GM19193 (cell line): ENCODE data around the gene GRIN2C.

Experiments
- POLR2A ChIP-seq: IDR thresholded peaks from 4 replicates; pipeline ENCODE4 v1.6.1; 2011; ENCODE audit not compliant: insufficient read depth, insufficient read length; ENCODE audit errors: extremely low read depth

GRIN2C gene

DNA sequence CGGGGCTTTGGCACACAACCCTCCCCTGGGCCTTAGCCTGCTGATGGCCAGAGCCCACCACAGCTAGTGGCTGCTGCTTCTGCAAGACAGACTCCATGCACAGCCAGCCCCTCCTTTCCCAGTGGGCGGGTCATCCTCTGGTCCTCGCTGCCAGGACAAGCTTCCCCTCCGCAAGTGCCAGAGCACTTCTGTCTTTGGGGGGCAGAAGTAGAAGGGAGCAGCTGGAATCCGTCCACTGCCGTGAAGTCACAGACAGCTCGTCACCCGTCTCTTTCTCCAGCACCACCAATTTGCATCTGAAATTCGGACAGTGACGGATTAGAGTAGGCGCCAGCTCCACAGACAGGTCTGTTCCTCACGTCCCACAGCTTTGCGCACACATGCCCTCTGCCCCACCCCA, 52.2 kb downstream of the GRIN2C start:
- TF ChIP-seq POLR2A = no peak

DNA sequence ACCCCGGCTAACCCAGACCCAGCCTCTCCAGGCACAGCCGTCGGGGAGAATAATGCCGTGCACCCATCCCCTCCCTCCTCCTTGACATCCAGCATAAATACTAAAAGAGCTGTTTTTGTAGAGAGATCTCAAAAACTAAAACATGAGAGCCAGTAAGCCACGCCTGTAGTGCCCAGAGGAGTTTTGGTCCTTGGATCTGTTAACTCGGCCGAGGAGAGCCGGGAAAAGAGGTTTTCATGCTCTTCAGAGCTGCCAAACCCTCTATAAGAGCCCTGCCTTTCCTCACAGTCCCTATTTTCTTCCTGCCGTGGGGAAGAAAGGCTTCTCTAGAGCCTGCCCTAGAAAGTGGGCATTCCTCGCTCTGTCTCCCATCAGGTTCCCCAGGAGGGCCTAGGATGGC, 53.4 kb downstream of the GRIN2C start:
- TF ChIP-seq POLR2A = no peak

DNA sequence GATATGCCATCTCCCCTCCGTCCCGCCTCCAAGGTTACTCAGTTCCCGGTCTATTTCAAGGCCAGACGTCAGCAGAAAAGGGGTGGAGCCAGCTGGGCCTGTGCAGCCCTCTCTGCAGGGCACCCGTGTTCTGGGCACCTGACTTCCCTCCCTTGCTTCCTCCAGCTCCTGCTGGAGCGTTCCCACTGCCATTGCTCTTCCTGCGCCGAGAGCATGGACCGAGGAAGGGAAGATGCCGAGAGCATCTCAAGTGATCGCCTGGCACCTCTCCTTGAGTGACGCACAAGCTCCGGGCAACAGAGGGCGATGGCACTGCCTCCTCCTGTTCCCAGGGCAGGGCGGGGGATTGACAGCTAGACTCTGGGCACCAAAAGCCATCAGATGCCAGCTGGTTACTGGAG, 54.1 kb downstream of the GRIN2C start:
- no peak for TF ChIP-seq POLR2A

DNA sequence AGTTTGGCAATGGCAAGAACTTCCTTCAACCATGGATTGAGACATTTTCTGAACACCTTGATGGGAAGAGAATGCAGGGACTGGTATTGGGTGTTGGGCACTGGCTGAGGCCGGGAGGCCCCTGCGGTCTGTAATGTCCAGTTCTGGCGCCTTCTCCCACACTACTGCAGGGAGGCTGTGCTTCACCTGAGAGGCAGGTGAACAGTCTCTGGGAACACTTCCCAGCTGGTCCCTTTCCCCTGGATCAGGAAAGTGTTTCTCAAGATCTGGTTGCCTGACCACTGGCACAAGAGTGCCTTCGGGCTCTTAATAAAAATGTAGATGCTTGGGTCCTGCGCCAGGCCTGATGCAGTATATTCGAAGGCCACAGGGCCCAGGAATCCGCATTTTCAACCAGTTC, 55.0 kb downstream of the GRIN2C start:
- no peak for TF ChIP-seq POLR2A

DNA sequence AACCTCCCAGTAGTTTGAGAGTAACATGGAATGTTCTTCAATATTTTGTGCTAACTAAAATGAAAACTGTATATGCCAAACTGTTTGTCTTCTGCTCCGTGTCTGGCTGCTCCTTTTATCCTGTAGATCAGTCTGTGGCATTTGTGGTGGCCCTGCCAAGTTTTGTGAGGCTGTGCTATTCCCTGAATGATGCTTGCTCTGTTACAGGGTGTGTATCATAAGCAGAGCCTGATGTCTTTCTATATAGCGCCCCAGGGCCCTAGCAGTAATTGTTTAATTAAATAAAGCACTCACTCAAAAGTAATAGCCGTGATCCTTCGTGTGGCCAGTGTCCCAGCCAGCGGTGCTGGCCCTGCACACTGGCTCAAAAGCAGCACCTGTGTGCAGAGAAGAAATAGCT, 55.7 kb downstream of the GRIN2C start:
- no peak for TF ChIP-seq POLR2A

DNA sequence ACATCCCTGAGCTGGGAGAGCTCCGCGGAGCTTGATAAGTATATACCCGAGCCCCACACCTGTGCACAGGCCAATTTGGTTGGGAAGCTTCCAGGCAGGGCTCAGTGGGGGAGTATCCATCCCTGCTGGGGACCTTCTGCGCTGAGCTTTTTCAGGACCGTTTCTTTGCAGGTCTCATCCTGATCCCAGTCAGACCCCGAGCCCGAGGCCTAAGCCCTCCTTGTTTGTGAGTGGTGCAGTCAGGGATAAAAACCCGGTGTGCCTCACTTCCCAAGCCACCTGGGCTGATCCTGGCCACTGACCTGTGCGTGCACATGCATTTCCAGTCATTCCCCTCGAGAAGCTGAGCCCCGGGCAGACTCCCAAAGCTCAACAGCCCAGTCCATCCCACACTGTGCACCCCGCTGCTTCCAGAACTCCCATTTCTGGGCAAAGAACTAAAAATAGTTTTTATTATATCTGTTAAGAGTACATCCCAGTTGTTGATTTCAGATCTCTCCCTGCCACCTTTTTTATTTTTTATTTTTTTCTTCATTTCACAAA, 56.2 kb downstream of the GRIN2C start:
- no peak for TF ChIP-seq POLR2A

DNA sequence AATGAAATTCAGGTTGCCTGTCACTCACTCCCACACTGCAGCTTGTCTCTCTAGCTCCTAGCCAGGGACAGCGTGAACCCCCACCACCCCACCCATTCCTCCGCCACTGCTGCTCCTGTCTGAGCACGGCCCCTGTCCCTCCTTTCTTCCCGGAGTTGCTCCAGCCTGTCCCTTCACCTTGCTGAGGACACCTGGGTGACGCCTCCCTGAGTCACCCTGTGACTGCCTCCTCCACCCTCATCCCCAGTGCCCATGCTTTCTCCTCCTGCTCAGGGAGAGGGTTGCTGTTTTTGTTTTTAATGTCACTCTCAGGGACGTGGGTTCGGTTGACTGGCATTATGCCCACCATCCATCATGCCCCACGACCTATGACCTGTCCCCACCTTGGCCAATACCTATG, 57.8 kb downstream of the GRIN2C start:
- TF ChIP-seq POLR2A = no peak

DNA sequence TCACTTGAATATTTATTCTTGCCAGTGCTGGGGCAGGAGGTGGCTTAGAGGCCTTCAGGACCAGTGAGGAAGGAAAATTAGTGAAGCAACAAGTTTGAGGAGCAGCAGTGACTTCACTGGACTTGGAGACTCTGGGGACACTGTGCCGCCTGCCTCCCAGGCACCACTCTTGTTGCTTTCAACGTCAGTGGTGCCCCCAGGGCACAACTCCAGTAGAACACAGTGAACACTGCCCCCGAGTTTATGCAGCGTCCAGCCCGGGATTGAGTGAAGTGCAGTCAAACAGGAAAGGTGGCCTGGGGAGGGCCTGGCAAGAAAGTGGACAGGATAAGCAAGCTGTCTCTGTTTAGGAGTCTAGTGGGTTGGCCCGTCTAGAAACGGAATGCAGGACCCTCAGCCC, 59.2 kb downstream of the GRIN2C start:
- no peak for TF ChIP-seq POLR2A

DNA sequence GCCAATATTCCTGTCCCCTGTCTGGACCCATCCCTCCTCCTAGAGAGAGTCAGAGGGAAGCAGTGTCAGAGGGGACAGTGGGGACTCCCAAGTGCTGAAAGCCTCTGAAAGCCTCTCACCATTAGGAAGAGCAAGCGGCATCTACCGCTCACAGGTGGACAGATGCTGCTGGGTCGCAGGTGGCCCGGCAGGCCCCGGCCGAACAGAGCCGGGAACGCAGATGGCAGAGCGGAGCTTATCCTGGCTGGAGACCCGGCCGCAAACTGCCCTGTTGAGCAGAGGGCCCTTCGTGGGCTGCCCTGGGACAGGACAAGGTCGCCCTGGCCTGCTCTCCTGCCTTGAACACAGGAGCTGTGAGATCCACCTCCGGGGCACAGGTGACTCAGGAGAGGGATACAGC, 60.6 kb downstream of the GRIN2C start:
- no peak for TF ChIP-seq POLR2A

DNA sequence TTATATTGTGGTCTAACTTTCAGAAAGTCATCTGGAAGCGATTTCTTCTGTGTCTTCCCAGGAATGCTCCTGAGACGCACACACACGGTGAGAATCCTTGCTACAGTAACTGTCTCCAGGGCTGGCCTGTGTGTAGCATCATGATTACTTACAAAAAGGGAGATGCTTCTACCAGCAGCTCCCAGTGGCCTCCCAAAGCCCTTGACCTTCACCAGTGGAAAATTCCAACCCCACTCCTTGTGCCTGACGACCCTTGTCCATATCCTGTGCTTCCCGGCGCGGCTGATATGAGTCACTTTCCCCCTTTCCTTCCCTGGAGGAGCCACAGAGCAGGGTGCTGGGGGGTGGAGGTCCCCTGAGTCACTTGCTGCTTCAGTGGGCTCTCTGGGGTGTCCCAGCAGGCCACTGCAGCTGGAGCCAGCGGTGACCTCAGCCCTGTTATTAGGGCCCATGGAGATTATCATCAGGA, 61.4 kb downstream of the GRIN2C start:
- TF ChIP-seq POLR2A = no peak

DNA sequence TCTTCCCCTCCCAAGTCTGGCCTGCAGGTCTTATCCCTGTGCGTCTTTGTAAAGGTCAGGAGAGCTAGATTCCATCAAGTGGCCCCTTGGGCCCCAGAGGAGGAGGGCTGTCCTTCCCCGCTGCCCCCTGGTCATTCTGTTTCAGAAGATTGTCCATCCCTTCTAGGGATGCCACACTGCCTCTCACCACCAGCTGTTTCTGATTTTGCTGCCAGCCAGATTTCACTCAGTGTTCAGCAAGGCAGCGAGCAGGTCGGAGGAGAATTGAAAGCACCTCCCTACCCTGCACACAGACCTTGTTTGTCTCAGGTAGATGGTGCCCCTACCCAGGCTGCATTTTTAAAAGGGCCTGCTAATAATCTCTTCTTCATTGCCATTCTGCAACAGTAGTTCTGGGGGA, 61.9 kb downstream of the GRIN2C start:
- no peak for TF ChIP-seq POLR2A

DNA sequence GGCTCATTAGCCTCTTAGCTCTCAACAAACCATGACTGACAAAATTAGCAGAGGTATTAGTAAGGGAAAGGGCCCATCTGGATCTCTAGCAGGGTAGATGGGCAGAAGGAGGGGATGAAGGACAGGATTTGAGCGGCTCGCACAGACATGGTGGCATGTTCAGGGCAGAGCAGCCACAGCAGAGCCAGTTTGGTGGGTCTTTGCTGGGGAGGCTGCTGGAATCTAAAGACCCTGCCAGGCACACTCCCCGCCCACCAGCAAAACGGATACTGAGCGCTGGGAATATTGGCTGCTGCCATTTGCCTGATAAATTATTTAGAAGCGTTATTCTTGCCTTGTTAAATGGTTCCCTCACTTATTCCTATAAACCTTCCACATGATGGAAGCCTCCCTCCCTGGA, 62.8 kb downstream of the GRIN2C start:
- no peak for TF ChIP-seq POLR2A

DNA sequence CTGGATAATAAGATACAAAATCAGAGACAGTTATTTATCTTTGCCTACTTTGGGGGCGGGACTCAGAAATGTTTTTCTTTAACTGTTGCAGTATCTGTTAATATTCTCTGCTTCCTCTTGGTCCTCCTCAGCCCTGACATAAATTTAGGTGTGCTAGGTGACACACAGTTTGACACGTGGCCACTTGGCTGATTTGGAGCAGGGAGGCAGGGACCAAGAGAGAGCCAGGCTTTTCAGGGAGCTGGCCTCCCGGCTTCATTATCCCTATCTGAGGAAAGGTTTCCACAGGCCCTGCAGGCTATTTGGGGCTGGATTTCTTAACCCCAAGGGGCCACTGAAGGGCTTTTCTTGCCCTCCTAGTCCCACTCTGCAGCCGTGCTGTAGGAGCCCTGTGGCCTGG, 63.5 kb downstream of the GRIN2C start:
- no peak for TF ChIP-seq POLR2A

DNA sequence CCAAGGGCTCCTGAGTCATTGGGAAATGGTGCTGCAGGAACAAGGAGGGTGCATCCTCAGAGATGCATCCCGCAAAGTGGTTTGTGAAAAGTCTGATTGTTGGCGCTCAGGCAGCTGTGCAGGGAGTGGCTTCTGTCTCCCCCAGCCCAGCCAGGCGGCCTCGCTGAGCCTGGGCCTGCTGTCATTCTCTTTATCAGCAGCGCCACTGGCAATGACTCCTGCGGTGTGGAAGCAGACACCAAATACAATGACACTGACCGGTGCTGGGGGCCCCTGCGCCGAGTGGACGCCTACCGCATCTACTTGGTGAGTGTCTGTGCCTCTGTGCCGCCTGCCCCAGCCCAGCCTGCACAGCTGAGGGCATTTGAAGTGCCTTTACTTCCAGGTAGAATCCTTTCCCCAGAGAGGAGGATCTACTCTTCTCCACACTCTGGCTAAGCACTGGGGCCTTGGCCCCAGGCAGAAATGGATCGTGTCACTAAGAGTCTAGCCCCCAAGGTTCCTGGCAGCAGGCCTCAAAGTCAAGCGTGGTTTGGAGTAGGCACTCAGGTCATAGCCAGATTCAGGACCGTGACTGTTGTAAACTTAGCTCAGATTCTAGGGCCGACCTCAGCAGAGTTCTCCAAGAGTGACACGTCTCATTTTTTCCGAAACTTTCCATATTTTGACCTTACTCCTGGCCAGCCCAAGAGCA, 64.2 kb downstream of the GRIN2C start:
- TF ChIP-seq POLR2A = no peak

DNA sequence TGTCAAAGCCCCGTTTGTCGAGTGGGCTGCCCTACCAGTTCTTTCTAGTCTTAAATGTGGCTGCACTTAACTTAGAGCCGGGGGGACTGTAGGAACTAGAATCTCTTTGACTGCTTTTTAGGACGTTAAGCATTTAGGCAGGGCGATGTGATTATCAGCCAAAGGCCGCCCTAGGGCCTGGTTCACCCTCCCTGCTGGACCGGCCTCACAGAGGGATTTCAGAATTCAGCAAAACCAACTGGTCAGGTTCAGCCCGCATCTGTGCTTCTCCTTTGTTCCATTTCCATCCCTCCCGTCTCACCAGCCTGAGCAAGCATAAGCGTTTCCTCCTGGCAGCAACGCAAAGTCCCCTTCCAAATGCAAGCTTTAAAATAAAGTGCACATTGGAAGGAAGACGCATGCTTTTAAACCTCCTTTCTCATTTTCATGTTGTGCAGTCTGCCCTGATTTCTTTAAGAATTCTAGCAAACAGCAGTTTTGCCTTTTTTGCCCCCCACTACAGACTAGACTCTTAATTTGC, 67.0 kb downstream of the GRIN2C start:
- no peak for TF ChIP-seq POLR2A
